SK-N-SH (cell line): ENCODE data around the gene AKIP1.

Experiments
- CTCF ChIP-seq: fragments of 200-600 bp; sonication (generic); IDR thresholded peaks from 2 replicates; pipeline ENCODE4 v1.6.1; 2017; ENCODE audit warnings: antibody characterized with exemption, mild to moderate bottlenecking, moderate library complexity
- EP300 ChIP-seq, 2 experiments: IDR thresholded peaks; 2 replicates each; pipeline versions ENCODE4 v1.4.0 to v1.6.1; 2012; ENCODE audit warnings: borderline replicate concordance in 1 of 2, low read depth in 1 of 2, low read length in 1 of 2
- MEF2A ChIP-seq: IDR thresholded peaks from 2 replicates; pipeline ENCODE4 v1.4.0; 2012; ENCODE audit warnings: low read depth, borderline replicate concordance
- POLR2AphosphoS5 ChIP-seq: IDR thresholded peaks from 2 replicates; pipeline ENCODE4 v1.6.1; 2012; ENCODE audit warnings: low read depth, low read length

GRCh38 chr11:8927233-8927632, 16.2 kb downstream of the AKIP1 start:
- TF ChIP-seq CTCF, result no peak
- TF ChIP-seq MEF2A, result no peak
- no peak for TF ChIP-seq POLR2AphosphoS5
- no peak for TF ChIP-seq EP300 (IDR thresholded peaks at IDR 0.05; ENCODE audit: borderline replicate concordance in 1 of 2, low read depth in 1 of 2, low read length in 1 of 2)
